BLaER1 (cell line): ENCODE results near the gene MYOF.
A peak's percentile ranks its signal among the peaks of the same experiment; 100 is the strongest.

Experiments used
- H3K27ac ChIP-seq: shearing (Covaris generic); formaldehyde crosslinking; 2 replicates; pipeline ENCODE4 v1.8.1; 2022
- H3K27me3 ChIP-seq: shearing (Covaris generic); formaldehyde crosslinking; 2 replicates; pipeline ENCODE4 v1.8.1; 2022
- H3K36me3 ChIP-seq: shearing (Covaris generic); formaldehyde crosslinking; 2 replicates; pipeline ENCODE4 v1.8.1; 2022
- H3K4me1 ChIP-seq: shearing (Covaris generic); formaldehyde crosslinking; 2 replicates; pipeline ENCODE4 v1.8.1; 2022
- H3K4me2 ChIP-seq: shearing (Covaris generic); formaldehyde crosslinking; 2 replicates; pipeline ENCODE4 v1.8.1; 2022
- H3K4me3 ChIP-seq: shearing (Covaris generic); formaldehyde crosslinking; 2 replicates; pipeline ENCODE4 v1.8.1; 2022
- H3K9ac ChIP-seq: shearing (Covaris generic); formaldehyde crosslinking; 2 replicates; pipeline ENCODE4 v1.8.1; 2022
- H3K9me3 ChIP-seq: shearing (Covaris generic); formaldehyde crosslinking; 2 replicates; pipeline ENCODE4 v1.8.1; 2022
- H4K20me1 ChIP-seq: shearing (Covaris generic); formaldehyde crosslinking; 2 replicates; pipeline ENCODE4 v1.8.1; 2022
- Cebpa-rat ChIP-seq: shearing (Covaris generic); IDR thresholded peaks from 2 replicates; pipeline ENCODE4 v1.8.1; 2022

The MYOF gene

GRCh38 chr10:93268021-93268420, 214.1 kb downstream of the MYOF start:
- Histone ChIP-seq H3K36me3 (no peaks in the 10 kb centered on the region), H3K9me3 (peaks cover 31% of the 10 kb centered on the region), H3K27ac (no peak overlapping the region), H3K4me3 (no peak overlapping the region), H3K9ac (no peak overlapping the region), H3K27me3 (no peaks in the 10 kb centered on the region), H3K4me2 (peak overlapping the region; percentile 3; the same call in 1 of the 2 replicates), H3K4me1 (peaks cover 30% of the 10 kb centered on the region), H4K20me1 (no peaks in the 10 kb centered on the region)
- TF ChIP-seq Cebpa-rat: no peak

- TF ChIP-seq Cebpa-rat: no peak
- no peak overlapping the region for H3K4me2 ChIP-seq
Observed at GRCh38 chr10:93267521-93267920, 214.6 kb downstream of the MYOF start.

GRCh38 chr10:93266858-93267257, 215.3 kb downstream of the MYOF start:
- H3K4me1 ChIP-seq: peaks cover 24% of the 10 kb centered on the region
- no peak overlapping the region for H3K4me3 ChIP-seq
- H3K36me3 ChIP-seq: no peaks in the 10 kb centered on the region
- TF ChIP-seq Cebpa-rat: no peak
- H3K9ac ChIP-seq: no peak overlapping the region
- peaks cover 31% of the 10 kb centered on the region for H3K9me3 ChIP-seq
- H3K4me2 ChIP-seq: no peak overlapping the region
- H3K27me3 ChIP-seq: no peaks in the 10 kb centered on the region
- H3K27ac ChIP-seq: no peak overlapping the region
- H4K20me1 ChIP-seq: no peaks in the 10 kb centered on the region

More at GRCh38 chr10:93267521-93267920, 214.6 kb downstream of the MYOF start:
- no peaks in the 10 kb centered on the region for H3K36me3 ChIP-seq
- H3K4me3 ChIP-seq: no peak overlapping the region
- H3K9me3 ChIP-seq: peaks cover 31% of the 10 kb centered on the region
- H3K9ac ChIP-seq: no peak overlapping the region
- H4K20me1 ChIP-seq: no peaks in the 10 kb centered on the region
- peaks cover 26% of the 10 kb centered on the region for H3K4me1 ChIP-seq
- H3K27me3 ChIP-seq: no peaks in the 10 kb centered on the region
- no peak overlapping the region for H3K27ac ChIP-seq

GRCh38 chr10:93261961-93262610, 220.0 kb downstream of the MYOF start:
- H4K20me1 ChIP-seq: no peaks in the 10 kb centered on the region
- no peak overlapping the region for H3K4me2 ChIP-seq
- no peaks in the 10 kb centered on the region for H3K27me3 ChIP-seq
- H3K36me3 ChIP-seq: no peaks in the 10 kb centered on the region
- no peak overlapping the region for H3K27ac ChIP-seq
- H3K9ac ChIP-seq: no peak overlapping the region
- no peaks in the 10 kb centered on the region for H3K4me1 ChIP-seq
- H3K4me3 ChIP-seq: no peak overlapping the region
- TF ChIP-seq Cebpa-rat: no peak
- H3K9me3 ChIP-seq: no peaks in the 10 kb centered on the region

- Histone ChIP-seq H3K36me3 (no peaks in the 10 kb centered on the region), H3K9me3 (no peaks in the 10 kb centered on the region), H4K20me1 (no peaks in the 10 kb centered on the region), H3K4me1 (no peaks in the 10 kb centered on the region), H3K4me2 (no peak overlapping the region), H3K27me3 (no peaks in the 10 kb centered on the region), H3K4me3 (no peak overlapping the region), H3K27ac (no peak overlapping the region), H3K9ac (no peak overlapping the region)
- TF ChIP-seq Cebpa-rat: no peak
Observed at GRCh38 chr10:93261089-93261488, 221.0 kb downstream of the MYOF start.

- Histone ChIP-seq H4K20me1 (no peaks in the 10 kb centered on the region), H3K4me2 (no peak overlapping the region), H3K4me1 (no peaks in the 10 kb centered on the region), H3K27me3 (no peaks in the 10 kb centered on the region), H3K36me3 (no peaks in the 10 kb centered on the region), H3K27ac (no peak overlapping the region), H3K4me3 (no peak overlapping the region), H3K9ac (no peak overlapping the region), H3K9me3 (no peaks in the 10 kb centered on the region)
- no peak for TF ChIP-seq Cebpa-rat
Observed at GRCh38 chr10:93259126-93259525, 223.0 kb downstream of the MYOF start.
